ENCODE results near the gene UBXN10. TPM values are rescaled to one million over a fixed set of nuclear protein-coding genes. Genes with fewer than 3 reads are reported as not detected.

Gene UBXN10
- total and polyA plus RNA-seq, 2 of the 8 experiments (the other 6 are each of a cell fraction or from before 2014, with no cell fraction given) = 0.43 to 0.68 TPM

- no peak for TF ChIP-seq RNF2 (IDR thresholded peaks at IDR 0.05; ENCODE audit: borderline replicate concordance, low read depth, low read length, missing control alignments, poor library complexity, severe bottlenecking)
- TF ChIP-seq CHD2 (IDR thresholded peaks at IDR 0.05; ENCODE audit: low read length) = no peak
Observed at GRCh38 chr1:20207546-20207945, 21.6 kb downstream of the UBXN10 start (continued).
